ENCODE data around the gene CEP295NL.

- no peak for TF ChIP-seq CTCF (conservative IDR thresholded peaks at IDR 0.05; ENCODE audit: low read depth, low read length)
- TF ChIP-seq EZH2 (IDR thresholded peaks at IDR 0.05; ENCODE audit: low read length, unreplicated experiment), result no peak
These were observed 18.5 kb upstream of the CEP295NL start for GRCh38 chr17:78921437-78921971.
